ENCODE results near the gene EGFL6.
"Not testable (repeated sequence)": the region's sequence is repeated elsewhere in the genome, so short reads cannot be mapped to it uniquely, and the experiment has no call there.

EGFL6 gene

GRCh38 chrX:13590914-13591313 lies 21.5 kb downstream of the EGFL6 start:
- DNase-seq (ENCODE audit: low spot score): no peak
- no peak for FAIRE-seq

- FAIRE-seq (no peak), DNase-seq (ENCODE audit: low spot score) (no peak)
Measured at GRCh38 chrX:13597874-13598273, 28.5 kb downstream of the EGFL6 start.

GRCh38 chrX:13598877-13599276 lies 29.5 kb downstream of the EGFL6 start:
- DNase-seq (ENCODE audit: low spot score): peak; percentile 2
- FAIRE-seq: no peak

- DNase-seq (ENCODE audit: low spot score) (no peak), FAIRE-seq (no peak)
Measured at GRCh38 chrX:13599491-13599890, 30.1 kb downstream of the EGFL6 start.

DNA sequence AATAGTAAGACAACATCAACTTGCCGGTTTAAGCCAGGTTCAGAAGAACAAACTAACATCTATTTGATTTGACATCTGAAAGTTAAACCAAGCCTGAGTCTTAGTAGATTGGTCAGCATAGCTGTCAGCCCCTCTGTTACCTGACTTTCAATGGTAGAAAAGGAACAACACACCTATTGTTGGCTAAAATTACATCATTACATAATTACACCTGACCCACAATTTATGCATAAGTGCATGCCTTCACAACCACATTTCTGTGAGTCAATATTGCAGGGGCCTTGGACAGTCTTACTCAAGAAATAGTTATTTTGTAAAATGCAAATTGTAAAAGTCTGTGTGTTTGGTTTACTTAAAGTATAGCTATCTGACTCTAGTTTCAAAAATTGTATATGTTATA lies 36.2 kb downstream of the EGFL6 start:
- DNase-seq (ENCODE audit: low spot score): no peak
- no peak for FAIRE-seq

DNA sequence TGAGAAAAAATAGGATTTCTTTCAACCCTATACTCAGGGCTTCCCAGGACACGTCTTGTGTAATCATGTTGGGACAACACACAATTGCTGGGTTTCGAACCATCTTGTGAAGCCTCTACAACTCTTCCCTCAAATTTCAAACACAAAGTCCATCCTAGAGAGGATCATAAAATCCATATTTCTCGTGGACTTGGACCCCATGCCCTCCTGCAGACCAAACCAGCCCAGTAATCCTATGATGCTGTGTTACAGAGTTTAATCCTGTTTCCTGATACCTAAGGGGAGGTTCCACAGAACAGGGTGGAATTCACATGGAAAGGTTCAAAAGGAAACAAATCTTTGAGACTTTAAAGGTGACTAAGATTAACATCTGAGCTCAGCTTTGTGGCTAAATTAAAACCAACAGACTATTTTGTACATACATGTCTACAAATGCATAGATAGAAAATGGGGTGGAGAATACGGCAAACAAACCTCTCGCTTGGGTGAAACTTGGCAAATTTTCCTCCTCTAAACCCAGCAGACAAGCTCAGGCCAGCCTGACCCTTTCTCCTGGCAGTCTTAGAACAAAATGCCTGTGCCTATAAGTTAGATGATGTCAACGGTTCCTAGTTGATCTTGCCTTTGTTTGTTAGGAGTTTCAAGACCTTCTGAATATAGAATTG lies 38.1 kb downstream of the EGFL6 start:
- DNase-seq (ENCODE audit: low spot score) (no peak), FAIRE-seq (no peak)

DNA sequence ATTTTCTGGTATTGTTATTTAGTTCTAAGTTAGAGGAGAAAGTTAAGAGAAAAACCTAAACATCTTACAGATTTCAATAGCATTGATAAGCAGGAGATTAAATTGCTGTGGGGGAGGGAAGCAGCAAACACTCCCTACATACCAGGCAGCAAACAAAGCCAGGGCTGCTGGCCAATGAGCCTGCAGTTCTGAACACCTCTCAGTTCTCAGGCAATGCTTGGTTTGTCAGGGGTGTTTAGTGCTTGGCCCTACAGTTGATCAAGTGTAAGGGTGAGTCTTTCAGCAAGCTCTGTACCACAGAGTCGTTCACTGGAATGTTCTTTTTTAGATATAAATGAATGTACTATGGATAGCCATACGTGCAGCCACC lies 38.6 kb downstream of the EGFL6 start:
- DNase-seq (ENCODE audit: low spot score): no peak
- FAIRE-seq: no peak

DNA sequence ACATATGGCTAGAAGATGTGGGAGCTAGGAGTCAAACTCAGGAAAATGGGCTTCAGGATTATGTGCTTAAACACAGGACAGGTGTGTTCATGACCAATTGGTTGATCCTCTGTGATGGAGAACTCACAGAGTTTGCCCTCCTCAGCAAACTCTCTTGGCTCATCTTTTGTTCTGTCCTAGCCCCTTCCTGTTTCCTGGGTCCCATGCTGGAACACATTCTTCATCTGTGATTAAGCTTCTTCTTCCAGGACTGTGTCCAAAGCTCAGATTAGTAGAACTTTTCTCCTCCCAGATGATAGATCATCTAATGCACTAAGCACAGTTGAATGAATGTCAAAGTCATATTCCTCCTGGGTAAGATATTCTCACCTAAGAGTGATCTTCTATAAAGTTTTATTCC lies 44.8 kb downstream of the EGFL6 start:
- DNase-seq (ENCODE audit: low spot score): no peak
- no peak for FAIRE-seq

- FAIRE-seq (no peak), DNase-seq (ENCODE audit: low spot score) (no peak)
Measured at GRCh38 chrX:13620207-13620606, 50.8 kb downstream of the EGFL6 start.

DNA sequence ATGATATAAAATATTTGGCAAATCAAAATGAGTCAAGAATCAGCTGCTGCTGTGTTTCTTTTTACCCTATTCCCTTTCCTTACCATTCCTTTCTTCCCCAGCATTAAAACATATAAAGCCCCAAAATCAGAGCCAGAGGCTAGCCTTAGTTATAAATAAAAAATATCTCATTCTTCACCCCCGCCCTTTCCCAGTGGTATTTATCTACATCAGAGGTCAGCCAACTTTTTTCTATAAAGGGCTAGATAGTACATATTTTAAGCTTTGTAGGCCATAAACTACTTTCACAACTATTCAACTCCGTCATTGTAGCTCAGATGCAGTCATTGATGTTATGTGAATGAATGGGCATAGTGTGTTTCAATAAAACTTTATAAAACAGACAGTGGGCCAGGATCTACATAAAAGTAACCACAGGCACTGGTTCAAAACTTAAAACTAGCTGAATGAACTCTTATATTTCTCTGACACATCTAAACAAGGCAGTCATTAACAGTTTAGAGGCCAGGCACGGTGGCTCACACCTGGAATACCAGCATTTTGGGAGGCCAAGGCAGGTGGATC lies 53.1 kb downstream of the EGFL6 start:
- no peak for DNase-seq (ENCODE audit: low spot score)
- FAIRE-seq: no peak

DNA sequence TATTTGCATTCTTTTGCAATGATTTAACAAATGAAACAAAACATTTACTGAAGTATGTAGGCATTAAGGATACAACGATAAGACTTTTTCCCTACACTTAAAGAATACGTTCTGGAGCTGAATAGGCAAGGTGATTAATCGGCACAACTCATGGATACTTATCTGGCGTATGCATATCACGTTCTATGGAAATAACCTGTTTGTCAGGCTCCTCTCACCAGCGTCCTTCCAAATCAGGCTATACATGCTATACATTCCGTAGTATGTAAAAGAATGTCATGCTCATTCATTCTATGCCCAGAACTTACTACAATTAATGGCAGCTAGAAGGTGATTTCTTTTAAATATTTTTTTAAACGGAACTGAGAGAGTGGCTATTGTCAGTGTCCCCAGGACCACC lies 57.9 kb downstream of the EGFL6 start:
- FAIRE-seq: no peak
- DNase-seq (ENCODE audit: low spot score): no peak

GRCh38 chrX:13637224-13637623 lies 67.8 kb downstream of the EGFL6 start:
- not testable (repeated sequence) for DNase-seq (ENCODE audit: low spot score); FAIRE-seq

- DNase-seq (ENCODE audit: low spot score): no peak
- FAIRE-seq: no peak
Measured at GRCh38 chrX:13638021-13638420, 68.6 kb downstream of the EGFL6 start.

DNA sequence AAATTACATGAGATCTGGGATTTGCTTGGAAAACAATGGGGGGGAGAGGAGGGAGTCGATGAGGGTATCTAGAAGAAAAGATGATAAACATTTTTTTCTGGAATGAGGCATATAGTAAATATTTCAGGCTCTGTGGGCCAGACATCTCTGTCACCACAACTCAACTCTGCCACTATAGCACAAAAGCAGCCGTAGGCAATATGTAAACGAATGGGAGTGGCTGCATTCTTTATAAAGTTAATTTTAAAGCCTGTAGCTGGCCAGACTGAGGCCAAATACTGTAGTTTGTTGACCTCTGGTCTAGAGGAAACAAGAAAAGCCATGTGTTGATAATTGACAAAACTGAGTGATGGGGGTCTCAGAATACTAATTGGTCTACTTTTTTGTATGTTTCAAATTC lies 69.4 kb downstream of the EGFL6 start:
- no peak for DNase-seq (ENCODE audit: low spot score)

GRCh38 chrX:13641684-13642083 lies 72.3 kb downstream of the EGFL6 start:
- not testable (repeated sequence) for FAIRE-seq; DNase-seq (ENCODE audit: low spot score)

More for the DNA sequence above, 69.4 kb downstream of the EGFL6 start:
- FAIRE-seq: no peak

DNA sequence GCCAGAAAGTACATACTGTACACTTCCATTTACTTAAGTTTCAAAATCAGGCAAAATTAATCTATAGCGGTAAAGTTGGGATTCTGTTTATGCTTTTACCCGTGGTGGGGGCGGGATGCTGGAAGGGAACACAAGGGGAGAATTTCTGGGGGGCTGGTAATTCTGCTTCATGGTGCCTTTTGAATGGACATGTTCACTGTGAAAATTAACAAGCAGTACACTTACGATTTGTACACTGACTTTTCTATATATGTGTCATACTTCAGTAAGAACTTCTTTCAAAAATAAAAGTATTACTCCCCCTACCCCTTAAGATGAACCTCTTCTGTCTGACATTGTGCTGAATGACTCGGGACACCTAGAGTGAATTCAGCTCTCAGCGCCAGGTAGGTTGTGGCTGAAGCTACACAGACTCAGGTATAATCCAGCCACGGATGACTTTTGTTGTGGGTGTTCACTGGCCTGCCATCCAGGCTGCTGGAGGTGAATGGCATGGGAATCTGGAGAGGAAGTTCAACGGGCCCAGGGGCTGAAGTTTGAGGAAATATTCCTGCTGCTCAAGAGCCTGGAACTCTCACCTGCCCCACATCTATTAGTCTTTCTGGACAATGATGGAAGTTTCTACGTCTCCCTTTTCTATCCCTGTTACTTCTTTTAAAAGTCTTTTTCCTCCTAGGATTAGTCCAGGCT lies 76.2 kb downstream of the EGFL6 start:
- no peak for DNase-seq (ENCODE audit: low spot score)
- no peak for FAIRE-seq

- no peak for FAIRE-seq
- DNase-seq (ENCODE audit: low spot score): peak; percentile 11
Measured at GRCh38 chrX:13646154-13646549, 76.8 kb downstream of the EGFL6 start.

GRCh38 chrX:13647709-13648212 lies 78.4 kb downstream of the EGFL6 start:
- no peak for FAIRE-seq

GRCh38 chrX:13648336-13648735 lies 78.9 kb downstream of the EGFL6 start:
- FAIRE-seq; DNase-seq (ENCODE audit: low spot score): not testable (repeated sequence)

More at GRCh38 chrX:13647709-13648212, 78.4 kb downstream of the EGFL6 start:
- DNase-seq (ENCODE audit: low spot score): peak; percentile 20

GRCh38 chrX:13649838-13650237 lies 80.4 kb downstream of the EGFL6 start:
- DNase-seq (ENCODE audit: low spot score) (no peak), FAIRE-seq (no peak)

DNA sequence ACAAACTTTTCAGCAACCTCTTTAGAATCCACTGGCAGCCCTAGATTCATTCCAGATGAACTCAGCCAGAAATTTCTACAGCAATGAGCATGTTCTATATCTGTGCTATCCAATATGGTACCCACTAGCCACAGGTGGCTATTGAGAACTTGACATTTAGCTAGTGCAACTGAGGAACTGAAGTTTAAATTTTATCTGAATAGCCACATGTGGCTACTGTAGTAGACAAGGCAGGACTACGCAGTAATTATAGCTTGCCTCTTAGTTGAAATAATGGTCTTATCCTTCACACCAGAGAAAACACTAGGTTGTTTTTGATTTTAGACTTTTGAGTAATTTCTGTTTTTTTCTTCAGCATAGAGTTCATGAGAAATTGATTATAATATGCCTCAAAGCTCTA lies 80.9 kb downstream of the EGFL6 start:
- FAIRE-seq: no peak
- no peak for DNase-seq (ENCODE audit: low spot score)

GRCh38 chrX:13651150-13651549 lies 81.7 kb downstream of the EGFL6 start:
- DNase-seq (ENCODE audit: low spot score) (no peak), FAIRE-seq (no peak)

All from urothelium cell line (cell line).